Measurements from ENCODE around the gene FOXK2. TPM values are rescaled to one million over a fixed set of nuclear protein-coding genes. Genes with fewer than 3 reads are reported as not detected.

The FOXK2 gene
- total and polyA plus RNA-seq, 2 of the 8 experiments (the other 6 are each of a cell fraction or from before 2014, with no cell fraction given), result 34.7 to 64.9 TPM

- TF ChIP-seq SIN3A (conservative IDR thresholded peaks at IDR 0.05 in 1 of 2, IDR thresholded peaks at IDR 0.05 in 1 of 2; ENCODE audit: low read depth in 1 of 2, low read length in 2 of 2) (no peak), JUND (IDR thresholded peaks at IDR 0.05; ENCODE audit: low read length) (no peak)
Observed at GRCh38 chr17:82608816-82609215, 89.3 kb downstream of the FOXK2 start (continued).
